ENCODE measurements around the gene FBXW4. TPM values are rescaled to one million over a fixed set of nuclear protein-coding genes. Genes with fewer than 3 reads are reported as not detected.

FBXW4 gene
- polyA plus RNA-seq, 1 donor from 2014 or later = 7.7 TPM

DNA sequence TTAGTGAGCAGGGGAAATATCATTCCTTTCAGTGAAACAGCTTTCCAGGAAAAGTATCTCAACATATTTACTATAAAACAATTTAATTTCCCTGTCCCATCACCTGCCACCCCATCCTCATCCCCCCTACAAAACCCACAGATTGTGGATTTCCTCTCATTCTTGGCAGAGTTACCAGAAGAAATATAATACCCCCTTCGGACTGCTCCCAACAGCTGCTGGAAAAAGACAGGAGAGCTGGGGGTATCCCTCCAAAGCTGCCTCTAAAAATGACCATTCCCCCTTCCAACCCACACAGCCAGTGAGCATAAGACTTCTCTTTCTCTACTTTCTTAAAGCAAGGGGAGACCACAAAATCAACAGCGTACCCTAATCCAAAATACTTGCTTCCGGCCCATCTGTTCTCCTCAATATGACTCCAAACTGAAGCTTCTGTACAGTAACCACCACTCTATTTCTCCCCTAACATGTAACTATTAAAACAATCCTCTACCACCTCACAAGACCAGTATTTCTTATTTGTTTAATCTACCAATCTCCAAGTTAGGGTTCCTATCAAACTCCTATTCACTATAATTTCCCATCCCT lies 7.8 kb downstream of the FBXW4 start:
- Histone ChIP-seq H3K4me3 (ENCODE audit: low read length) (no peak overlapping the region), H3K79me2 (replicated peaks; ENCODE audit: insufficient read depth, low read length) (no peaks in the 10 kb centered on the region), H2AFZ (ENCODE audit: low read depth, low read length) (no peak overlapping the region), H3K9me2 (ENCODE audit: insufficient read depth, low read length) (no peaks in the 10 kb centered on the region), H3K9ac (ENCODE audit: low read length) (no peak overlapping the region), H3K9me3 (ENCODE audit: low read length) (no peaks in the 10 kb centered on the region), H4K20me1 (ENCODE audit: insufficient read depth) (no peaks in the 10 kb centered on the region), H3K4me2 (ENCODE audit: low read length) (no peak overlapping the region), H3K27me3 (ENCODE audit: insufficient read depth, low read depth, low read length) (no peaks in the 10 kb centered on the region), H3K27ac (ENCODE audit: low read length) (no peak overlapping the region), H3F3A (ENCODE audit: insufficient read depth, low read length, poor library complexity, severe bottlenecking) (no peaks in the 10 kb centered on the region), H3K36me3 (ENCODE audit: insufficient read depth, low read length) (no peaks in the 10 kb centered on the region)
- TF ChIP-seq, protein P1, sequence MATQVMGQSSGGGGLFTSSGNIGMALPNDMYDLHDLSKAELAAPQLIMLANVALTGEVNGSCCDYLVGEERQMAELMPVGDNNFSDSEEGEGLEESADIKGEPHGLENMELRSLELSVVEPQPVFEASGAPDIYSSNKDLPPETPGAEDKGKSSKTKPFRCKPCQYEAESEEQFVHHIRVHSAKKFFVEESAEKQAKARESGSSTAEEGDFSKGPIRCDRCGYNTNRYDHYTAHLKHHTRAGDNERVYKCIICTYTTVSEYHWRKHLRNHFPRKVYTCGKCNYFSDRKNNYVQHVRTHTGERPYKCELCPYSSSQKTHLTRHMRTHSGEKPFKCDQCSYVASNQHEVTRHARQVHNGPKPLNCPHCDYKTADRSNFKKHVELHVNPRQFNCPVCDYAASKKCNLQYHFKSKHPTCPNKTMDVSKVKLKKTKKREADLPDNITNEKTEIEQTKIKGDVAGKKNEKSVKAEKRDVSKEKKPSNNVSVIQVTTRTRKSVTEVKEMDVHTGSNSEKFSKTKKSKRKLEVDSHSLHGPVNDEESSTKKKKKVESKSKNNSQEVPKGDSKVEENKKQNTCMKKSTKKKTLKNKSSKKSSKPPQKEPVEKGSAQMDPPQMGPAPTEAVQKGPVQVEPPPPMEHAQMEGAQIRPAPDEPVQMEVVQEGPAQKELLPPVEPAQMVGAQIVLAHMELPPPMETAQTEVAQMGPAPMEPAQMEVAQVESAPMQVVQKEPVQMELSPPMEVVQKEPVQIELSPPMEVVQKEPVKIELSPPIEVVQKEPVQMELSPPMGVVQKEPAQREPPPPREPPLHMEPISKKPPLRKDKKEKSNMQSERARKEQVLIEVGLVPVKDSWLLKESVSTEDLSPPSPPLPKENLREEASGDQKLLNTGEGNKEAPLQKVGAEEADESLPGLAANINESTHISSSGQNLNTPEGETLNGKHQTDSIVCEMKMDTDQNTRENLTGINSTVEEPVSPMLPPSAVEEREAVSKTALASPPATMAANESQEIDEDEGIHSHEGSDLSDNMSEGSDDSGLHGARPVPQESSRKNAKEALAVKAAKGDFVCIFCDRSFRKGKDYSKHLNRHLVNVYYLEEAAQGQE (IDR thresholded peaks at IDR 0.05; ENCODE audit: borderline replicate concordance) = no peak
- TF ChIP-seq, protein P2, sequence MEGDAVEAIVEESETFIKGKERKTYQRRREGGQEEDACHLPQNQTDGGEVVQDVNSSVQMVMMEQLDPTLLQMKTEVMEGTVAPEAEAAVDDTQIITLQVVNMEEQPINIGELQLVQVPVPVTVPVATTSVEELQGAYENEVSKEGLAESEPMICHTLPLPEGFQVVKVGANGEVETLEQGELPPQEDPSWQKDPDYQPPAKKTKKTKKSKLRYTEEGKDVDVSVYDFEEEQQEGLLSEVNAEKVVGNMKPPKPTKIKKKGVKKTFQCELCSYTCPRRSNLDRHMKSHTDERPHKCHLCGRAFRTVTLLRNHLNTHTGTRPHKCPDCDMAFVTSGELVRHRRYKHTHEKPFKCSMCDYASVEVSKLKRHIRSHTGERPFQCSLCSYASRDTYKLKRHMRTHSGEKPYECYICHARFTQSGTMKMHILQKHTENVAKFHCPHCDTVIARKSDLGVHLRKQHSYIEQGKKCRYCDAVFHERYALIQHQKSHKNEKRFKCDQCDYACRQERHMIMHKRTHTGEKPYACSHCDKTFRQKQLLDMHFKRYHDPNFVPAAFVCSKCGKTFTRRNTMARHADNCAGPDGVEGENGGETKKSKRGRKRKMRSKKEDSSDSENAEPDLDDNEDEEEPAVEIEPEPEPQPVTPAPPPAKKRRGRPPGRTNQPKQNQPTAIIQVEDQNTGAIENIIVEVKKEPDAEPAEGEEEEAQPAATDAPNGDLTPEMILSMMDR (IDR thresholded peaks at IDR 0.05; ENCODE audit: poor library complexity, severe bottlenecking) = no peak
- no peak for TF ChIP-seq SMC3 (conservative IDR thresholded peaks at IDR 0.05; ENCODE audit: poor library complexity)
- no peak for TF ChIP-seq RAD21 (conservative IDR thresholded peaks at IDR 0.05)
- no peak for TF ChIP-seq MXI1 (conservative IDR thresholded peaks at IDR 0.05; ENCODE audit: poor library complexity, severe bottlenecking)
- no peak for TF ChIP-seq TAF1 (IDR thresholded peaks at IDR 0.05; ENCODE audit: low read depth)
- no peak for TF ChIP-seq EZH2 (IDR thresholded peaks at IDR 0.05; ENCODE audit: borderline replicate concordance, insufficient read depth, low read length, poor library complexity, severe bottlenecking)
- no peak for TF ChIP-seq EP300 (conservative IDR thresholded peaks at IDR 0.05; ENCODE audit: poor library complexity, severe bottlenecking)
- TF ChIP-seq POLR2AphosphoS5 (IDR thresholded peaks at IDR 0.05) = no peak

DNA sequence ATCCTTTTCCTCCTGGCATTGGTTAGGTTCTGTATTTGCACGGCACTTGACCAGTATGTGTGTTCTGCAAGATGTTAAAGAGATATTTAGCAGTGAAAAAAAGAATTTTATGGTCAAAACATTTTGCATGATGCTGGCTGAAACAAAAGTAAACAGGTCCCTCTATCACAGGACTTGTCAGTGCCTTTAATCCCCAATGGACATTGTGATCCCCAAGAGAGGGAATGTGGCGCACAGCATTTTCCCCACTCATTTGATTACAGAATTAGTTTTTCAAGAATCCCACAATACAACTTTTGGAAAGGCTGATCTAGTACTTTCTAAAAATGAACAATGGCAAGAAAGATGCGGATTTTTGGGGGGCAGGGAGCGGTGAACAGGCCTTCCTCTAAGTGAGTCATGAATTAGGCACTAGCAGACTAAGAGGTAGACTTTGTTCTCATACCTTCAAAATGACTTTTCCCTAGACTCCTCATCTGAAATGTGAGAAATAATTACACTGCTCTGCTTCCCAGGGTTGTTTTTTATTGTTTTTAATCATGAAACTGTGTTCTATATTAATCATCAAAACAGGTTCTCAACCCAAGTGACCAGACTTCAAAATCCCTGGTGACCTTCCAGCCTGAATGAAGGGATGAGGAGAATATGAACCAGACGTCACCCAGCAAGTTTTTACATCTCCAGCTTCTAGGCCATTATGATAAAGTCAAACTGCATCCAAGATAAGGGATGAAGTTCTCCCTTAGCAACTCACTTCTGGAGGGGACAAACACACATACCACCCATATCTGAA lies 8.6 kb downstream of the FBXW4 start:
- H4K20me1 ChIP-seq (ENCODE audit: insufficient read depth) = no peaks in the 10 kb centered on the region
- H3K36me3 ChIP-seq (ENCODE audit: insufficient read depth, low read length) = no peaks in the 10 kb centered on the region
- no peak overlapping the region for H3K9ac ChIP-seq (ENCODE audit: low read length)
- no peaks in the 10 kb centered on the region for H3K79me2 ChIP-seq (replicated peaks; ENCODE audit: insufficient read depth, low read length)
- no peak overlapping the region for H2AFZ ChIP-seq (ENCODE audit: low read depth, low read length)
- no peaks in the 10 kb centered on the region for H3K9me2 ChIP-seq (ENCODE audit: insufficient read depth, low read length)
- H3K9me3 ChIP-seq (ENCODE audit: low read length) = no peaks in the 10 kb centered on the region
- H3K4me3 ChIP-seq (ENCODE audit: low read length) = no peak overlapping the region
- H3K27ac ChIP-seq (ENCODE audit: low read length) = no peak overlapping the region
- H3K27me3 ChIP-seq (ENCODE audit: insufficient read depth, low read depth, low read length) = no peaks in the 10 kb centered on the region
- TF ChIP-seq MXI1 (conservative IDR thresholded peaks at IDR 0.05; ENCODE audit: poor library complexity, severe bottlenecking) = no peak
- TF ChIP-seq SMC3 (conservative IDR thresholded peaks at IDR 0.05; ENCODE audit: poor library complexity) = no peak
- no peak for TF ChIP-seq EZH2 (IDR thresholded peaks at IDR 0.05; ENCODE audit: borderline replicate concordance, insufficient read depth, low read length, poor library complexity, severe bottlenecking)
- no peak for TF ChIP-seq POLR2AphosphoS5 (IDR thresholded peaks at IDR 0.05)
- no peak for TF ChIP-seq EP300 (conservative IDR thresholded peaks at IDR 0.05; ENCODE audit: poor library complexity, severe bottlenecking)
- no peak for TF ChIP-seq RAD21 (conservative IDR thresholded peaks at IDR 0.05)
- TF ChIP-seq TAF1 (IDR thresholded peaks at IDR 0.05; ENCODE audit: low read depth) = no peak
- TF ChIP-seq, protein P2 (IDR thresholded peaks at IDR 0.05; ENCODE audit: poor library complexity, severe bottlenecking) = no peak
- TF ChIP-seq, protein P1 (IDR thresholded peaks at IDR 0.05; ENCODE audit: borderline replicate concordance) = no peak
- no peaks in the 10 kb centered on the region for H3F3A ChIP-seq (ENCODE audit: insufficient read depth, low read length, poor library complexity, severe bottlenecking)
- H3K4me2 ChIP-seq (ENCODE audit: low read length) = no peak overlapping the region
